ACHN (cell line): ENCODE measurements around the gene LDLRAD3.

Experiments used
- DNase-seq: peaks from one replicate; pipeline ENCODE4 v3.0.0-alpha.2; 2015
- in situ Hi-C: cut with HindIII; loops from 2 replicates; pipeline ENCODE4 v1.10.0; 2017; ENCODE audit warnings: low sequenced_read_pairs, low pct_ligation_motif_present, low pct_unique_long_range_greater_than_20kb

LDLRAD3 gene

GRCh38 chr11:36053862-36054261, 110.0 kb downstream of the LDLRAD3 start:
- in situ Hi-C loops = no loop called here

GRCh38 chr11:36054628-36055027, 110.8 kb downstream of the LDLRAD3 start:
- no peak for DNase-seq
- in situ Hi-C loops = no loop called here

More at GRCh38 chr11:36053862-36054261, 110.0 kb downstream of the LDLRAD3 start:
- DNase-seq = no peak

GRCh38 chr11:36056160-36056751, 112.4 kb downstream of the LDLRAD3 start:
- in situ Hi-C loops = no loop called here
- DNase-seq = peak; percentile 43

- in situ Hi-C loops = no loop called here
Measured at GRCh38 chr11:36057379-36058042, 113.6 kb downstream of the LDLRAD3 start.

GRCh38 chr11:36059660-36060059, 115.8 kb downstream of the LDLRAD3 start:
- DNase-seq = no peak
- in situ Hi-C loops = no loop called here

More at GRCh38 chr11:36057379-36058042, 113.6 kb downstream of the LDLRAD3 start:
- DNase-seq = no peak

GRCh38 chr11:36060926-36061325, 117.1 kb downstream of the LDLRAD3 start:
- DNase-seq = no peak
- in situ Hi-C loops = no loop called here

GRCh38 chr11:36061471-36061870, 117.6 kb downstream of the LDLRAD3 start:
- DNase-seq = no peak

GRCh38 chr11:36062796-36063365, 119.0 kb downstream of the LDLRAD3 start:
- no peak for DNase-seq
- in situ Hi-C loops = no loop called here

More at GRCh38 chr11:36061471-36061870, 117.6 kb downstream of the LDLRAD3 start:
- in situ Hi-C loops = no loop called here

GRCh38 chr11:36065436-36065835, 121.6 kb downstream of the LDLRAD3 start:
- DNase-seq = no peak
- in situ Hi-C loops = no loop called here

GRCh38 chr11:36066891-36067290, 123.0 kb downstream of the LDLRAD3 start:
- DNase-seq = no peak
- in situ Hi-C loops = no loop called here

- no peak for DNase-seq
- in situ Hi-C loops = no loop called here
Measured at GRCh38 chr11:36069576-36070212, 125.8 kb downstream of the LDLRAD3 start.

GRCh38 chr11:36070213-36070953, 126.5 kb downstream of the LDLRAD3 start:
- in situ Hi-C loops = no loop called here
- no peak for DNase-seq

GRCh38 chr11:36070954-36071330, 127.1 kb downstream of the LDLRAD3 start:
- in situ Hi-C loops = no loop called here
- DNase-seq = no peak

- in situ Hi-C loops = no loop called here
- DNase-seq = no peak
Measured at GRCh38 chr11:36071917-36072500, 128.1 kb downstream of the LDLRAD3 start.

GRCh38 chr11:36073411-36074203, 129.7 kb downstream of the LDLRAD3 start:
- in situ Hi-C loops = no loop called here
- no peak for DNase-seq

- no peak for DNase-seq
- in situ Hi-C loops = no loop called here
Measured at GRCh38 chr11:36074941-36075431, 131.1 kb downstream of the LDLRAD3 start.

- DNase-seq = no peak
- in situ Hi-C loops = no loop called here
Measured at GRCh38 chr11:36077368-36077767, 133.5 kb downstream of the LDLRAD3 start.
